Measurements from ENCODE around the gene ZNF710. TPM values are rescaled to one million over a fixed set of nuclear protein-coding genes. Genes with fewer than 3 reads are reported as not detected.

The ZNF710 gene
- total RNA-seq, 1 experiment from 2014 or later = 40.7 TPM

DNA sequence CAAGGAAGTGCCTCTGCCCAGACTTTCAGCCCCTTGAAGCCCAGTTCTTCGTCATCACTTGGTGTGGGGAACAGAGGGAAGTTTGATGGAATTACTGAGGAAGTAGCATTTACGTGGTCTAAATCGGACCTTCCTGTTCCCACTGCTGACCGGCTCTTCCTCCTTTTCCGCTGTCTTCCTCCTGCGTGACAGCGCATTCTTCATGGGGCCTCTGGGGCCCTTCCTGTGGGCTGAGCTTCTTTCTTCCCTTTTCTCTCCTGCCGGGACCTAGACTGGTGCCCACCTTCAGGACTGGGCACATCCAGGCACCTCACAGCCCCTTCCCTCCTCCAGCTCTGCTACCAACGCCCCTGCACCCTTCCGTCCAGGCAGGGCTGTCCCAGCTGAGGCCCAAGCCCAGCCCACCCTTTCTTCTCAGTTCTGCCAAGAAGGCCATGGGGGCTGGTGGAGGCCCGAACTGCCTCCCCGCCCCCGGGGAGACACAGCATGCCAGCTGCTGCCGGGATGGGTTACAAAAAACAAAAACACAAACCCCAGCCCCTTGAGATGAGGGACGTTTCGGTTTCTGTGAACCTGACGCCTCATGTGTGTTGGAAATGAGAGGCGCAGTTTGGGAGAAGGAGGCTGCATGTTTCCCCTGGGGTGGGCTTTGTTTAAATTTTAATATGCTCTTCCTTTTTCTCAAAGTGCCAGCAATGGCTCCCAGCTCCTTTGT lies 19.1 kb downstream of the ZNF710 start:
- TF ChIP-seq, protein P1, sequence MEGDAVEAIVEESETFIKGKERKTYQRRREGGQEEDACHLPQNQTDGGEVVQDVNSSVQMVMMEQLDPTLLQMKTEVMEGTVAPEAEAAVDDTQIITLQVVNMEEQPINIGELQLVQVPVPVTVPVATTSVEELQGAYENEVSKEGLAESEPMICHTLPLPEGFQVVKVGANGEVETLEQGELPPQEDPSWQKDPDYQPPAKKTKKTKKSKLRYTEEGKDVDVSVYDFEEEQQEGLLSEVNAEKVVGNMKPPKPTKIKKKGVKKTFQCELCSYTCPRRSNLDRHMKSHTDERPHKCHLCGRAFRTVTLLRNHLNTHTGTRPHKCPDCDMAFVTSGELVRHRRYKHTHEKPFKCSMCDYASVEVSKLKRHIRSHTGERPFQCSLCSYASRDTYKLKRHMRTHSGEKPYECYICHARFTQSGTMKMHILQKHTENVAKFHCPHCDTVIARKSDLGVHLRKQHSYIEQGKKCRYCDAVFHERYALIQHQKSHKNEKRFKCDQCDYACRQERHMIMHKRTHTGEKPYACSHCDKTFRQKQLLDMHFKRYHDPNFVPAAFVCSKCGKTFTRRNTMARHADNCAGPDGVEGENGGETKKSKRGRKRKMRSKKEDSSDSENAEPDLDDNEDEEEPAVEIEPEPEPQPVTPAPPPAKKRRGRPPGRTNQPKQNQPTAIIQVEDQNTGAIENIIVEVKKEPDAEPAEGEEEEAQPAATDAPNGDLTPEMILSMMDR (conservative IDR thresholded peaks at IDR 0.05) = no peak
- DNase-seq = no peak
- Mint-ChIP-seq H3K4me1 (peaks cover 27 to 36% of the 10 kb centered on the region in 2 experiments), H3K27me3 (ENCODE audit: low read depth) (no peaks in the 10 kb centered on the region), H3K4me3 (peak overlapping the region in 1 of 2 experiments; percentile 2; a peak in 1 of 5 replicates), H3K36me3 (ENCODE audit: insufficient read depth in 1 of 3, low read depth in 3 of 3) (peaks cover 0 to 4% (median 0%) of the 10 kb centered on the region in 3 experiments; a peak in 1 of 7 replicates), H3K9me3 (no peaks in the 10 kb centered on the region; a peak in 1 of 5 replicates), H3K27ac (peak overlapping the region; percentile 39 to 80 (median 61); a peak in 3 of 7 replicates)
- no peak overlapping the region for H2AFZ ChIP-seq (ENCODE audit: low read length)
- no peak overlapping the region for H2BK120ac ChIP-seq (ENCODE audit: low read depth, low read length, poor library complexity, severe bottlenecking)
- H3K79me2 ChIP-seq (ENCODE audit: insufficient read depth, low read length) = no peaks in the 10 kb centered on the region
- no peak overlapping the region for H3K9ac ChIP-seq (ENCODE audit: extremely low read depth, insufficient read length, low read length)
- H3K23ac ChIP-seq (ENCODE audit: insufficient read length, low read depth, low read length) = no peak overlapping the region
- no peaks in the 10 kb centered on the region for H3K23me2 ChIP-seq (ENCODE audit: insufficient read length, low read depth, low read length, poor library complexity, severe bottlenecking)
- H4K20me1 ChIP-seq (ENCODE audit: control insufficient read depth, insufficient read depth, insufficient read length) = no peaks in the 10 kb centered on the region
- no peaks in the 10 kb centered on the region for H3K27me3 ChIP-seq (ENCODE audit: insufficient read depth, low read length)
- H3K9me3 ChIP-seq (ENCODE audit: control insufficient read depth, low read depth, low read length) = no peaks in the 10 kb centered on the region
- H2BK5ac ChIP-seq (ENCODE audit: insufficient read length, low read length) = no peak overlapping the region
- H2BK15ac ChIP-seq (ENCODE audit: low read depth, low read length) = no peak overlapping the region
- H3T11ph ChIP-seq (ENCODE audit: low read length) = no peak overlapping the region
- H4K5ac ChIP-seq (ENCODE audit: insufficient read length, low read depth, low read length) = no peak overlapping the region
- H2BK12ac ChIP-seq (ENCODE audit: insufficient read length, low read depth, low read length) = no peak overlapping the region
- H3K14ac ChIP-seq (ENCODE audit: insufficient read depth, low read length) = no peak overlapping the region; the same call in 1 of the 2 replicates
- H4K91ac ChIP-seq (ENCODE audit: insufficient read length, low read depth, low read length) = no peak overlapping the region
- no peak overlapping the region for H2BK20ac ChIP-seq (ENCODE audit: low read depth, low read length, poor library complexity, severe bottlenecking)
- no peaks in the 10 kb centered on the region; the same call in 1 of the 2 replicates for H3K4me1 ChIP-seq (ENCODE audit: insufficient read depth, low read length)
- no peak overlapping the region for H3K56ac ChIP-seq (ENCODE audit: insufficient read length, low read depth, low read length)
- H4K8ac ChIP-seq (replicated peaks; ENCODE audit: insufficient read length, low read depth, low read length) = no peak overlapping the region
- no peak overlapping the region for H2AK5ac ChIP-seq (ENCODE audit: insufficient read length, low read length)
- no peak overlapping the region for H3K18ac ChIP-seq (ENCODE audit: insufficient read length, low read depth, low read length)
- H3K27ac ChIP-seq (ENCODE audit: insufficient read length, low read depth, low read length) = no peak overlapping the region
- H3K4ac ChIP-seq (ENCODE audit: low read depth, low read length) = no peak overlapping the region
- no CpG with 5 or more reads among the region's 18 CpGs for WGBS (ENCODE audit: extremely low coverage, insufficient read length, low lambda C conversion rate)
- H3K79me1 ChIP-seq (ENCODE audit: insufficient read depth, low read depth, low read length, poor library complexity, severe bottlenecking) = no peaks in the 10 kb centered on the region
- no peak overlapping the region for H3K4me2 ChIP-seq (ENCODE audit: insufficient read depth, insufficient read length, low read length)
